ENCODE measurements around the gene TUBA1C. TPM values are rescaled to one million over a fixed set of nuclear protein-coding genes. Genes with fewer than 3 reads are reported as not detected.

Gene TUBA1C
- total and polyA plus RNA-seq, 2 donors from 2014 or later, result 149 to 204 TPM

GRCh38 chr12:49260571-49261363 is 4.1 kb upstream of the TUBA1C start:
- Histone ChIP-seq H3K27ac (ENCODE audit: low read depth in 2 of 2, low read length in 2 of 2) (no peak overlapping the region), H3K4me3 (ENCODE audit: low read length in 3 of 3) (no peak overlapping the region), H3K4me1 (ENCODE audit: control insufficient read depth in 2 of 3, insufficient read depth in 2 of 3, low read depth in 1 of 3, low read length in 3 of 3) (no peaks in the 10 kb centered on the region), H3K27me3 (ENCODE audit: control insufficient read depth, insufficient read depth, low read length) (no peaks in the 10 kb centered on the region), H3K36me3 (ENCODE audit: control insufficient read depth in 2 of 3, insufficient read depth in 3 of 3, low read length in 3 of 3) (no peaks in the 10 kb centered on the region), H3K9me3 (ENCODE audit: control insufficient read depth in 2 of 3, insufficient read depth in 1 of 3, low read length in 3 of 3) (no peaks in the 10 kb centered on the region), H3K9ac (ENCODE audit: low read length in 3 of 3) (no peak overlapping the region)
- no peak for TF ChIP-seq CTCF (IDR thresholded peaks at IDR 0.05; ENCODE audit: borderline replicate concordance, extremely low read depth, insufficient read depth)
- intact Hi-C loops (cut with DNase I), result no loop called here
- no peak for FAIRE-seq
- peak in 1 of 5 donors; percentile 6 for DNase-seq

GRCh38 chr12:49261721-49262120 is 3.2 kb upstream of the TUBA1C start:
- Histone ChIP-seq H3K27me3 (ENCODE audit: control insufficient read depth, insufficient read depth, low read length) (no peaks in the 10 kb centered on the region), H3K27ac (ENCODE audit: low read depth in 2 of 2, low read length in 2 of 2) (no peak overlapping the region), H3K9ac (ENCODE audit: low read length in 3 of 3) (no peak overlapping the region), H3K9me3 (ENCODE audit: control insufficient read depth in 2 of 3, insufficient read depth in 1 of 3, low read length in 3 of 3) (no peaks in the 10 kb centered on the region), H3K36me3 (ENCODE audit: control insufficient read depth in 2 of 3, insufficient read depth in 3 of 3, low read length in 3 of 3) (no peaks in the 10 kb centered on the region), H3K4me3 (ENCODE audit: low read length in 3 of 3) (no peak overlapping the region), H3K4me1 (ENCODE audit: control insufficient read depth in 2 of 3, insufficient read depth in 2 of 3, low read depth in 1 of 3, low read length in 3 of 3) (no peaks in the 10 kb centered on the region)
- no peak for DNase-seq
- no peak for TF ChIP-seq CTCF (IDR thresholded peaks at IDR 0.05; ENCODE audit: borderline replicate concordance, extremely low read depth, insufficient read depth)
- no peak for FAIRE-seq
- intact Hi-C loops (cut with DNase I), result no loop called here

- Histone ChIP-seq H3K27me3 (ENCODE audit: control insufficient read depth, insufficient read depth, low read length) (no peaks in the 10 kb centered on the region), H3K9ac (ENCODE audit: low read length in 3 of 3) (no peak overlapping the region), H3K4me1 (ENCODE audit: control insufficient read depth in 2 of 3, insufficient read depth in 2 of 3, low read depth in 1 of 3, low read length in 3 of 3) (no peaks in the 10 kb centered on the region), H3K36me3 (ENCODE audit: control insufficient read depth in 2 of 3, insufficient read depth in 3 of 3, low read length in 3 of 3) (no peaks in the 10 kb centered on the region), H3K4me3 (ENCODE audit: low read length in 3 of 3) (peak overlapping the region in 1 of 3 donors; percentile 91), H3K27ac (ENCODE audit: low read depth in 2 of 2, low read length in 2 of 2) (no peak overlapping the region), H3K9me3 (ENCODE audit: control insufficient read depth in 2 of 3, insufficient read depth in 1 of 3, low read length in 3 of 3) (no peaks in the 10 kb centered on the region)
- DNase-seq, result peak in 1 of 5 donors; percentile 39
- no peak for TF ChIP-seq CTCF (IDR thresholded peaks at IDR 0.05; ENCODE audit: borderline replicate concordance, extremely low read depth, insufficient read depth)
- no peak for FAIRE-seq
- intact Hi-C loops (cut with DNase I), result no loop called here
Observed at GRCh38 chr12:49263400-49263763, 1.5 kb upstream of the TUBA1C start.

Data from kidney (tissue), 14 donors.